H9 (cell line): ENCODE data around the gene HSPD1. TPM values are rescaled to one million over a fixed set of nuclear protein-coding genes. Genes with fewer than 3 reads are reported as not detected.
A peak's percentile ranks its signal among the peaks of the same experiment; 100 is the strongest.

Source experiments
- DNase-seq: peaks from one replicate; pipeline ENCODE4 v3.0.0-alpha.2; 2017
- H2AFZ ChIP-seq: one replicate; pipeline ENCODE4 v1.6.1; 2013; ENCODE audit warnings: mild to moderate bottlenecking, low read length, control low read depth, moderate library complexity
- H2AK5ac ChIP-seq: 2 replicates; pipeline ENCODE4 v1.6.1; 2013; ENCODE audit warnings: low read length, control low read depth, mixed read lengths; ENCODE audit not compliant: insufficient read length
- H2BK120ac ChIP-seq: one replicate; pipeline ENCODE4 v1.6.1; 2013; ENCODE audit warnings: low read depth, mild to moderate bottlenecking, low read length, control low read depth, inconsistent platforms; ENCODE audit not compliant: poor library complexity, severe bottlenecking
- H2BK12ac ChIP-seq: 2 replicates; pipeline ENCODE4 v1.6.1; 2013; ENCODE audit warnings: low read length, control low read depth, mixed read lengths, low read depth; ENCODE audit not compliant: insufficient read length
- H2BK15ac ChIP-seq: 2 replicates; pipeline ENCODE4 v1.6.1; 2013; ENCODE audit warnings: low read depth, low read length, control low read depth
- H2BK20ac ChIP-seq: one replicate; pipeline ENCODE4 v1.6.1; 2013; ENCODE audit warnings: low read depth, mild to moderate bottlenecking, low read length, control low read depth, inconsistent platforms; ENCODE audit not compliant: poor library complexity, severe bottlenecking
- H2BK5ac ChIP-seq: 2 replicates; pipeline ENCODE4 v1.6.1; 2013; ENCODE audit warnings: low read length, control low read depth, mixed read lengths; ENCODE audit not compliant: insufficient read length
- H3K14ac ChIP-seq: 2 replicates; pipeline ENCODE4 v1.6.1; 2013; ENCODE audit warnings: low read length, control low read depth; ENCODE audit not compliant: insufficient read depth
- H3K18ac ChIP-seq: 2 replicates; pipeline ENCODE4 v1.6.1; 2013; ENCODE audit warnings: low read depth, mild to moderate bottlenecking, mixed read lengths, low read length, control low read depth; ENCODE audit not compliant: insufficient read length
- H3K23ac ChIP-seq: 2 replicates; pipeline ENCODE4 v1.6.1; 2013; ENCODE audit warnings: low read length, control low read depth, mixed read lengths, low read depth; ENCODE audit not compliant: insufficient read length
- H3K23me2 ChIP-seq: 2 replicates; pipeline ENCODE4 v1.6.1; 2013; ENCODE audit warnings: low read depth, mild to moderate bottlenecking, mixed read lengths, low read length, control low read depth; ENCODE audit not compliant: insufficient read length, poor library complexity, severe bottlenecking
- H3K27ac ChIP-seq: 2 replicates; pipeline ENCODE4 v1.5.1; 2013; ENCODE audit warnings: low read length, control low read depth, mixed read lengths, low read depth; ENCODE audit not compliant: insufficient read length
- H3K27me3 ChIP-seq: 2 replicates; pipeline ENCODE4 v1.6.1; 2013; ENCODE audit warnings: low read length, control low read depth, inconsistent platforms; ENCODE audit not compliant: insufficient read depth
- H3K4ac ChIP-seq: 2 replicates; pipeline ENCODE4 v1.6.1; 2013; ENCODE audit warnings: low read depth, mild to moderate bottlenecking, control low read depth, inconsistent platforms, low read length, moderate library complexity
- H3K4me1 ChIP-seq: 2 replicates; pipeline ENCODE4 v1.6.1; 2013; ENCODE audit warnings: low read length, control low read depth, inconsistent platforms; ENCODE audit not compliant: insufficient read depth
- H3K4me2 ChIP-seq: 2 replicates; pipeline ENCODE4 v1.6.1; 2013; ENCODE audit warnings: low read length, control low read depth, mixed read lengths; ENCODE audit not compliant: insufficient read length, insufficient read depth
- H3K56ac ChIP-seq: 2 replicates; pipeline ENCODE4 v1.6.1; 2013; ENCODE audit warnings: low read depth, mild to moderate bottlenecking, mixed read lengths, low read length, control low read depth; ENCODE audit not compliant: insufficient read length
- H3K79me1 ChIP-seq: 2 replicates; pipeline ENCODE4 v1.6.1; 2013; ENCODE audit warnings: low read depth, mild to moderate bottlenecking, moderate library complexity, low read length, control low read depth, inconsistent platforms; ENCODE audit not compliant: insufficient read depth, poor library complexity, severe bottlenecking
- H3K79me2 ChIP-seq: 2 replicates; pipeline ENCODE4 v1.6.1; 2013; ENCODE audit warnings: low read length, control low read depth, inconsistent platforms; ENCODE audit not compliant: insufficient read depth
- H3K9ac ChIP-seq: 2 replicates; pipeline ENCODE4 v1.6.1; 2013; ENCODE audit warnings: low read length, control low read depth, mixed read lengths; ENCODE audit not compliant: insufficient read length; ENCODE audit errors: extremely low read depth
- H3K9me3 ChIP-seq: one replicate; pipeline ENCODE4 v1.6.1; 2013; ENCODE audit warnings: low read depth, low read length, inconsistent platforms; ENCODE audit not compliant: control insufficient read depth
- H3T11ph ChIP-seq: one replicate; pipeline ENCODE4 v1.6.1; 2013; ENCODE audit warnings: mild to moderate bottlenecking, low read length, control low read depth, inconsistent platforms
- H4K20me1 ChIP-seq: one replicate; pipeline ENCODE4 v1.6.1; 2013; ENCODE audit not compliant: control insufficient read depth, insufficient read length, insufficient read depth
- H4K5ac ChIP-seq: 2 replicates; pipeline ENCODE4 v1.6.1; 2013; ENCODE audit warnings: low read depth, mild to moderate bottlenecking, mixed read lengths, low read length, control low read depth; ENCODE audit not compliant: insufficient read length
- H4K8ac ChIP-seq: replicated peaks from 2 replicates; pipeline ENCODE4 v1.6.1; 2013; ENCODE audit warnings: low read length, control low read depth, mixed read lengths, low read depth; ENCODE audit not compliant: insufficient read length
- H4K91ac ChIP-seq: 2 replicates; pipeline ENCODE4 v1.6.1; 2013; ENCODE audit warnings: low read depth, mild to moderate bottlenecking, moderate library complexity, mixed read lengths, low read length, control low read depth; ENCODE audit not compliant: insufficient read length
- H3K27ac Mint-ChIP-seq, 3 experiments: 2 replicates in 2 of 3; 3 replicates in 1 of 3; pipeline ENCODE4 v1.8.0; 2020 to 2021; ENCODE audit warnings: mixed read lengths in 3 of 3, mild to moderate bottlenecking in 1 of 3, moderate library complexity in 1 of 3
- H3K27me3 Mint-ChIP-seq: 2 replicates; pipeline ENCODE4 v1.8.0; 2021; ENCODE audit warnings: low read depth, mild to moderate bottlenecking, moderate library complexity, mixed read lengths
- H3K36me3 Mint-ChIP-seq, 3 experiments: 2 replicates in 2 of 3; 3 replicates in 1 of 3; pipeline ENCODE4 v1.8.0; 2020 to 2021; ENCODE audit warnings: low read depth in 3 of 3, mixed read lengths in 3 of 3; ENCODE audit not compliant: insufficient read depth in 1 of 3
- H3K4me1 Mint-ChIP-seq, 2 experiments: 2 replicates each; pipeline ENCODE4 v1.8.0; 2020; ENCODE audit warnings: mixed read lengths in 2 of 2
- H3K4me3 Mint-ChIP-seq, 2 experiments: 2 replicates in 1 of 2; 3 replicates in 1 of 2; pipeline ENCODE4 v1.8.0; 2020 to 2021; ENCODE audit warnings: mild to moderate bottlenecking in 2 of 2, mixed read lengths in 2 of 2, moderate library complexity in 1 of 2
- H3K9me3 Mint-ChIP-seq, 2 experiments: 2 replicates in 1 of 2; 3 replicates in 1 of 2; pipeline ENCODE4 v1.8.0; 2020; ENCODE audit warnings: mild to moderate bottlenecking in 2 of 2, mixed read lengths in 2 of 2, moderate library complexity in 1 of 2
- WGBS: extraction: QIAGEN DNeasy Blood & Tissue Kit; methylation state at CpG from one replicate; pipeline ENCODE4 v1.1.7; 2013; ENCODE audit warnings: missing lambda C conversion rate, low lambda C conversion rate, mixed read lengths; ENCODE audit not compliant: insufficient read length; ENCODE audit errors: extremely low coverage; 5-methylcytosine and 5-hydroxymethylcytosine counted together
- total RNA-seq: library from RNA; stranded (reverse); gene quantifications from 2 replicates; pipeline ENCODE4 v1.2.1, GENCODE V29; 2021
- TF ChIP-seq, protein P1 (sequence below): fragments of 200-600 bp; sonication (generic); conservative IDR thresholded peaks from 3 replicates; pipeline ENCODE4 v1.8.0; 2021; ENCODE audit warnings: antibody characterized with exemption, mild to moderate bottlenecking

Gene HSPD1
- total RNA-seq, 1 experiment from 2014 or later: 846 TPM

DNA sequence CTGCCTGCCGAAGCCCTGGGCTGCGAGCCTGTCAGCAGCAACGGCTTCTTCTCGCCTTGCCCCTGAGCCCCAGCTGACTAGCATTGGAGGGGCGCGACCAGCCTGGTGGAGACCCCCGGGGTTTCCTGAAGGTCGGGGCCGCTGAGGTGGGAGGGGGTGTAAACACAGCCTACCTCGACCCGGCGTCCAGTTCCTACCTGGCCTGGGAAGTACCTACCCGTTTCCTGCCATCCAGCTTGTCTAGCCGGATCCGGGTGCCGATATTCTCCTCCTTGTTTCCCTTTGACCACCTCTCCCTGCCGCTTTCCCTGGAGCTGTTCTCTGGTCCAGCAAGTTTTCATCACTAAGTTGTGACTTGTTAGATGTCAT is 16.7 kb upstream of the HSPD1 start:
- WGBS: no CpG with 5 or more reads among the region's 17 CpGs
- Mint-ChIP-seq H3K9me3 (peaks cover 5 to 7% of the 10 kb centered on the region in 2 experiments), H3K27ac (peak overlapping the region; percentile 82 to 96 (median 87)), H3K27me3 (no peaks in the 10 kb centered on the region; the same call in 1 of the 2 replicates), H3K4me1 (peaks cover 21 to 35% of the 10 kb centered on the region in 2 experiments), H3K36me3 (peaks cover 8 to 20% (median 12%) of the 10 kb centered on the region in 3 experiments), H3K4me3 (peak overlapping the region; percentile 85 to 92)
- Histone ChIP-seq H3K18ac (peak overlapping the region; percentile 76), H2AFZ (no peak overlapping the region), H3K9me3 (no peaks in the 10 kb centered on the region), H4K8ac (no peak overlapping the region), H3T11ph (no peak overlapping the region), H2AK5ac (no peak overlapping the region), H3K14ac (peak overlapping the region; percentile 79; the same call in 1 of the 2 replicates), H4K20me1 (no peaks in the 10 kb centered on the region), H2BK12ac (no peak overlapping the region), H3K4me1 (0 out of 2 replicates have a peak, but pooled peaks cover 3% of the 10 kb centered on the region), H3K23me2 (peaks cover 7% of the 10 kb centered on the region), H3K4ac (no peak overlapping the region), H2BK15ac (no peak overlapping the region), H3K56ac (no peak overlapping the region), H3K79me2 (peaks cover 19% of the 10 kb centered on the region; the same call in 1 of the 2 replicates), H3K27ac (no peak overlapping the region), H2BK5ac (no peak overlapping the region), H2BK120ac (no peak overlapping the region), H2BK20ac (no peak overlapping the region), H4K91ac (no peak overlapping the region), H4K5ac (no peak overlapping the region), H3K9ac (peak overlapping the region; percentile 85), H3K23ac (no peak overlapping the region), H3K4me2 (peak overlapping the region; percentile 63), H3K79me1 (no peaks in the 10 kb centered on the region), H3K27me3 (no peaks in the 10 kb centered on the region)
- peak; percentile 59 for DNase-seq
- TF ChIP-seq, protein P1, sequence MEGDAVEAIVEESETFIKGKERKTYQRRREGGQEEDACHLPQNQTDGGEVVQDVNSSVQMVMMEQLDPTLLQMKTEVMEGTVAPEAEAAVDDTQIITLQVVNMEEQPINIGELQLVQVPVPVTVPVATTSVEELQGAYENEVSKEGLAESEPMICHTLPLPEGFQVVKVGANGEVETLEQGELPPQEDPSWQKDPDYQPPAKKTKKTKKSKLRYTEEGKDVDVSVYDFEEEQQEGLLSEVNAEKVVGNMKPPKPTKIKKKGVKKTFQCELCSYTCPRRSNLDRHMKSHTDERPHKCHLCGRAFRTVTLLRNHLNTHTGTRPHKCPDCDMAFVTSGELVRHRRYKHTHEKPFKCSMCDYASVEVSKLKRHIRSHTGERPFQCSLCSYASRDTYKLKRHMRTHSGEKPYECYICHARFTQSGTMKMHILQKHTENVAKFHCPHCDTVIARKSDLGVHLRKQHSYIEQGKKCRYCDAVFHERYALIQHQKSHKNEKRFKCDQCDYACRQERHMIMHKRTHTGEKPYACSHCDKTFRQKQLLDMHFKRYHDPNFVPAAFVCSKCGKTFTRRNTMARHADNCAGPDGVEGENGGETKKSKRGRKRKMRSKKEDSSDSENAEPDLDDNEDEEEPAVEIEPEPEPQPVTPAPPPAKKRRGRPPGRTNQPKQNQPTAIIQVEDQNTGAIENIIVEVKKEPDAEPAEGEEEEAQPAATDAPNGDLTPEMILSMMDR: no peak
